GM23338 (cell line): ENCODE measurements around the gene CLDN15. TPM values are rescaled to one million over a fixed set of nuclear protein-coding genes. Genes with fewer than 3 reads are reported as not detected.

Experiments
- ATAC-seq: fragments of 200-7000 bp; cut with Tn5 transposase; 3 replicates; pipeline ENCODE4 v1.9.1; 2020
- DNase-seq: peaks from one replicate; pipeline ENCODE4 v3.0.0-alpha.2; 2015; ENCODE audit warnings: low spot score
- H2AFZ ChIP-seq: fragments of 200-600 bp; sonication (generic); 2 replicates; pipeline ENCODE4 v1.8.0; 2016; ENCODE audit warnings: antibody characterized with exemption, mild to moderate bottlenecking, moderate library complexity
- H3F3A ChIP-seq: fragments of 200-600 bp; sonication (generic); replicated peaks from 2 replicates; pipeline ENCODE4 v1.8.0; 2017; ENCODE audit warnings: antibody characterized with exemption, mixed run types, low read depth
- H3K27ac ChIP-seq: fragments of 200-600 bp; sonication (generic); 2 replicates; pipeline ENCODE4 v1.6.1; 2016; ENCODE audit warnings: low read depth
- H3K27me3 ChIP-seq: fragments of 200-600 bp; sonication (generic); 2 replicates; pipeline ENCODE4 v1.8.0; 2016; ENCODE audit warnings: mild to moderate bottlenecking, mixed run types, moderate library complexity; ENCODE audit not compliant: insufficient read depth
- H3K36me3 ChIP-seq: fragments of 200-600 bp; sonication (generic); 2 replicates; pipeline ENCODE4 v1.8.0; 2016; ENCODE audit warnings: mild to moderate bottlenecking; ENCODE audit not compliant: insufficient read depth
- H3K4me1 ChIP-seq: fragments of 200-600 bp; sonication (generic); 2 replicates; pipeline ENCODE4 v1.8.0; 2016; ENCODE audit warnings: mild to moderate bottlenecking, moderate library complexity; ENCODE audit not compliant: insufficient read depth
- H3K4me2 ChIP-seq: fragments of 200-600 bp; sonication (generic); 2 replicates; pipeline ENCODE4 v1.7.1; 2017; ENCODE audit warnings: mixed run types
- H3K4me3 ChIP-seq: fragments of 200-600 bp; sonication (generic); 2 replicates; pipeline ENCODE4 v1.6.1; 2016; ENCODE audit warnings: mixed run types
- H3K79me2 ChIP-seq: fragments of 200-600 bp; sonication (generic); replicated peaks from 2 replicates; pipeline ENCODE4 v1.8.0; 2017; ENCODE audit warnings: mild to moderate bottlenecking; ENCODE audit not compliant: insufficient read depth
- H3K9me2 ChIP-seq: fragments of 200-600 bp; sonication (generic); 2 replicates; pipeline ENCODE4 v1.8.0; 2017; ENCODE audit not compliant: insufficient read depth
- H4K20me1 ChIP-seq: fragments of 200-600 bp; sonication (generic); replicated peaks from 2 replicates; pipeline ENCODE4 v1.8.0; 2017; ENCODE audit warnings: mild to moderate bottlenecking; ENCODE audit not compliant: insufficient read depth
- H3K27ac Mint-ChIP-seq: 2 replicates; pipeline ENCODE4 v1.8.0; 2020; ENCODE audit warnings: inconsistent platforms, mild to moderate bottlenecking, moderate library complexity, mixed read lengths
- H3K27me3 Mint-ChIP-seq: 3 replicates; pipeline ENCODE4 v1.8.0; 2022; ENCODE audit warnings: low read depth, mild to moderate bottlenecking, moderate library complexity, mixed read lengths, inconsistent platforms; ENCODE audit not compliant: insufficient read depth, poor library complexity
- H3K36me3 Mint-ChIP-seq: 3 replicates; pipeline ENCODE4 v1.8.0; 2021; ENCODE audit warnings: low read depth, mild to moderate bottlenecking, inconsistent platforms, moderate library complexity, mixed read lengths
- H3K4me1 Mint-ChIP-seq: 3 replicates; pipeline ENCODE4 v1.8.0; 2020; ENCODE audit warnings: mild to moderate bottlenecking, inconsistent platforms, mixed read lengths
- H3K4me3 Mint-ChIP-seq: 3 replicates; pipeline ENCODE4 v1.8.0; 2021; ENCODE audit warnings: moderate library complexity, mild to moderate bottlenecking, inconsistent platforms, mixed read lengths
- H3K9me3 Mint-ChIP-seq: 3 replicates; pipeline ENCODE4 v1.8.0; 2020; ENCODE audit warnings: moderate library complexity, mild to moderate bottlenecking, inconsistent platforms, mixed read lengths
- CREB1 ChIP-seq: fragments of 250-450 bp; sonication (Bioruptor Pico); IDR thresholded peaks from 2 replicates; pipeline ENCODE4 v1.5.0; 2020; ENCODE audit warnings: low read depth, mild to moderate bottlenecking, moderate library complexity
- CTCF ChIP-seq, 2 experiments: fragments of 200-600 bp in 1 of 2; sonication (generic) in 1 of 2; conservative IDR thresholded peaks; 2 replicates each; pipeline versions ENCODE4 v1.5.1 to v1.6.1; 2016 to 2017; ENCODE audit warnings: antibody characterized with exemption in 2 of 2, low read depth in 2 of 2, mild to moderate bottlenecking in 2 of 2, moderate library complexity in 1 of 2
- ETS1 ChIP-seq: IDR thresholded peaks from 2 replicates; pipeline ENCODE4 v1.6.1; 2016; ENCODE audit warnings: antibody characterized with exemption
- NANOG ChIP-seq: IDR thresholded peaks from 2 replicates; pipeline ENCODE4 v1.6.1; 2016; ENCODE audit warnings: antibody characterized with exemption, borderline replicate concordance
- POLR2AphosphoS5 ChIP-seq: IDR thresholded peaks from 2 replicates; pipeline ENCODE4 v1.6.1; 2016; ENCODE audit warnings: antibody characterized with exemption, low read depth
- REST ChIP-seq: IDR thresholded peaks from one replicate; pipeline ENCODE4 v1.6.1; 2018; ENCODE audit warnings: antibody characterized with exemption; ENCODE audit not compliant: unreplicated experiment
- STAT1 ChIP-seq: IDR thresholded peaks from one replicate; pipeline ENCODE4 v1.6.1; 2016; ENCODE audit warnings: antibody characterized with exemption; ENCODE audit not compliant: unreplicated experiment
- ZNF114 ChIP-seq: fragments of 250-450 bp; sonication (Bioruptor Pico); IDR thresholded peaks from 2 replicates; pipeline ENCODE4 v1.5.0; 2020; ENCODE audit warnings: mild to moderate bottlenecking, moderate library complexity
- ZNF462 ChIP-seq: fragments of 250-450 bp; sonication (Bioruptor Pico); IDR thresholded peaks from 2 replicates; pipeline ENCODE4 v1.5.0; 2020; ENCODE audit warnings: mild to moderate bottlenecking, moderate library complexity
- polyA plus RNA-seq: library from polyadenylated mRNA; unstranded; fragments of >200 nt; fragmentation: Nextera tagmentation; extraction: Ambion mirVana; gene quantifications from 2 replicates; pipeline ENCODE4 v1.2.1, GENCODE V29; 2016
- total RNA-seq: library from RNA; depleted of rRNA; stranded (reverse); fragments of >200 nt; shearing (Covaris generic); gene quantifications from 2 replicates; pipeline ENCODE4 v1.2.3, GENCODE V29; 2014

CLDN15 gene
- total and polyA plus RNA-seq, 2 experiments from 2014 or later, result 3.6 to 4.1 TPM

- ATAC-seq, result no peak
- Mint-ChIP-seq H3K36me3 (no peaks in the 10 kb centered on the region), H3K27me3 (peaks cover 6% of the 10 kb centered on the region), H3K4me3 (no peak overlapping the region), H3K4me1 (peaks cover 4% of the 10 kb centered on the region; the same call in 2 of the 3 replicates), H3K27ac (no peak overlapping the region), H3K9me3 (no peaks in the 10 kb centered on the region)
- H4K20me1 ChIP-seq, result no peaks in the 10 kb centered on the region
- H3K27me3 ChIP-seq, result no peaks in the 10 kb centered on the region
- no peak for TF ChIP-seq POLR2AphosphoS5
- no peak for DNase-seq
- no peak overlapping the region for H3K4me3 ChIP-seq
- H3K4me2 ChIP-seq, result no peak overlapping the region
- no peaks in the 10 kb centered on the region for H3K4me1 ChIP-seq
- no peaks in the 10 kb centered on the region for H3K36me3 ChIP-seq
- no peak overlapping the region for H3K27ac ChIP-seq
- H3K9me2 ChIP-seq, result no peaks in the 10 kb centered on the region
- H3F3A ChIP-seq, result 0 out of 2 replicates have a peak, but pooled peaks cover 2% of the 10 kb centered on the region
- no peak overlapping the region for H2AFZ ChIP-seq
- H3K79me2 ChIP-seq, result no peaks in the 10 kb centered on the region
These were observed 20.7 kb upstream of the CLDN15 start for GRCh38 chr7:101258243-101258731.

GRCh38 chr7:101255796-101256195, 18.2 kb upstream of the CLDN15 start:
- no peak for ATAC-seq
- H3K4me3 ChIP-seq, result no peak overlapping the region
- H3K4me1 Mint-ChIP-seq, result peaks cover 9% of the 10 kb centered on the region
- TF ChIP-seq REST (no peak), CREB1 (no peak), ETS1 (no peak), ZNF114 (CRISPR knock-in tag) (no peak), NANOG (no peak), STAT1 (no peak), CTCF (conservative IDR thresholded peaks at IDR 0.05; ENCODE audit: low read depth in 2 of 2) (no peak), ZNF462 (no peak)

More at GRCh38 chr7:101255796-101256195, 18.2 kb upstream of the CLDN15 start:
- no peaks in the 10 kb centered on the region for H3K9me2 ChIP-seq
- no peak overlapping the region for H3K27ac Mint-ChIP-seq
- no peak overlapping the region for H2AFZ ChIP-seq
- H3F3A ChIP-seq, result 0 out of 2 replicates have a peak, but pooled peaks cover 2% of the 10 kb centered on the region
- H3K4me2 ChIP-seq, result no peak overlapping the region
- peaks cover 12% of the 10 kb centered on the region for H3K79me2 ChIP-seq
- H3K27ac ChIP-seq, result no peak overlapping the region; the same call in 1 of the 2 replicates
- no peak overlapping the region for H3K4me3 Mint-ChIP-seq
- no peaks in the 10 kb centered on the region for H3K36me3 ChIP-seq
- peaks cover 6% of the 10 kb centered on the region; the same call in 1 of the 2 replicates for H4K20me1 ChIP-seq
- H3K27me3 ChIP-seq, result no peaks in the 10 kb centered on the region
- H3K36me3 Mint-ChIP-seq, result peaks cover 5% of the 10 kb centered on the region; the same call in 1 of the 3 replicates
- H3K27me3 Mint-ChIP-seq, result peaks cover 5% of the 10 kb centered on the region
- H3K9me3 Mint-ChIP-seq, result no peaks in the 10 kb centered on the region; the same call in 2 of the 3 replicates
- H3K4me1 ChIP-seq, result peaks cover 6% of the 10 kb centered on the region; the same call in 1 of the 2 replicates
- no peak for DNase-seq
